ENCODE data around the gene GRWD1.
A peak's percentile ranks its signal among the peaks of the same experiment; 100 is the strongest.

The GRWD1 gene

GRCh38 chr19:48466561-48467325 is 21.0 kb downstream of the GRWD1 start:
- DNase-seq (ENCODE audit: low read depth in 2 of 2), result peak; percentile 59 to 73
- no peak overlapping the region for H3K4me3 ChIP-seq (replicated peaks in 1 of 2; ENCODE audit: low read depth in 2 of 2, low read length in 2 of 2)
- TF ChIP-seq CTCF (IDR thresholded peaks at IDR 0.05; ENCODE audit: low read depth, low read length), result no peak

GRCh38 chr19:48468772-48469288 is 23.0 kb downstream of the GRWD1 start:
- TF ChIP-seq CTCF (IDR thresholded peaks at IDR 0.05; ENCODE audit: low read depth, low read length), result no peak
- peak; percentile 100 for DNase-seq (ENCODE audit: low read depth in 2 of 2)
- peak overlapping the region; percentile 91 to 93 for H3K4me3 ChIP-seq (replicated peaks in 1 of 2; ENCODE audit: low read depth in 2 of 2, low read length in 2 of 2)

GRCh38 chr19:48469289-48469881 is 23.6 kb downstream of the GRWD1 start, which contains the start of gene CYTH2:
TSS of gene CYTH2 (plus strand) at chr19:48469369. CDS start at chr19:48469508, 139 bp downstream.
- peak; percentile 82 to 90 for DNase-seq (ENCODE audit: low read depth in 2 of 2)
- H3K4me3 ChIP-seq (replicated peaks in 1 of 2; ENCODE audit: low read depth in 2 of 2, low read length in 2 of 2), result peak within 1 kb of the TSS; percentile 91 to 93
- no peak for TF ChIP-seq CTCF (IDR thresholded peaks at IDR 0.05; ENCODE audit: low read depth, low read length)

- no peak for TF ChIP-seq CTCF (IDR thresholded peaks at IDR 0.05; ENCODE audit: low read depth, low read length)
- H3K4me3 ChIP-seq (replicated peaks in 1 of 2; ENCODE audit: low read depth in 2 of 2, low read length in 2 of 2), result peak overlapping the region; percentile 91 to 93
- no peak for DNase-seq (ENCODE audit: low read depth in 2 of 2)
Measured at GRCh38 chr19:48469934-48470680, 24.3 kb downstream of the GRWD1 start.

GRCh38 chr19:48470856-48471255 is 25.1 kb downstream of the GRWD1 start:
- DNase-seq (ENCODE audit: low read depth in 2 of 2), result no peak
- TF ChIP-seq CTCF (IDR thresholded peaks at IDR 0.05; ENCODE audit: low read depth, low read length), result no peak
- H3K4me3 ChIP-seq (replicated peaks in 1 of 2; ENCODE audit: low read depth in 2 of 2, low read length in 2 of 2), result peak overlapping the region in 1 of 2 donors; percentile 93

GRCh38 chr19:48471836-48472235 is 26.1 kb downstream of the GRWD1 start:
- no peak for TF ChIP-seq CTCF (IDR thresholded peaks at IDR 0.05; ENCODE audit: low read depth, low read length)
- DNase-seq (ENCODE audit: low read depth in 2 of 2), result no peak

More at GRCh38 chr19:48471836-48472235, 26.1 kb downstream of the GRWD1 start:
- H3K4me3 ChIP-seq (replicated peaks in 1 of 2; ENCODE audit: low read depth in 2 of 2, low read length in 2 of 2), result no peak overlapping the region

Data from cardiac fibroblast (primary cell).